HG03045 (cell line): ENCODE data around the gene PLA2G2D.
"Not testable (repeated sequence)": the region's sequence is repeated elsewhere in the genome, so short reads cannot be mapped to it uniquely, and the experiment has no call there.

ENCODE experiments used
- ATAC-seq: cut with Tn5 transposase; IDR thresholded peaks from one replicate; pipeline ENCODE4 v1.9.1; 2021; ENCODE audit warnings: mild to moderate bottlenecking, moderate library complexity; ENCODE audit not compliant: unreplicated experiment

Gene PLA2G2D

DNA sequence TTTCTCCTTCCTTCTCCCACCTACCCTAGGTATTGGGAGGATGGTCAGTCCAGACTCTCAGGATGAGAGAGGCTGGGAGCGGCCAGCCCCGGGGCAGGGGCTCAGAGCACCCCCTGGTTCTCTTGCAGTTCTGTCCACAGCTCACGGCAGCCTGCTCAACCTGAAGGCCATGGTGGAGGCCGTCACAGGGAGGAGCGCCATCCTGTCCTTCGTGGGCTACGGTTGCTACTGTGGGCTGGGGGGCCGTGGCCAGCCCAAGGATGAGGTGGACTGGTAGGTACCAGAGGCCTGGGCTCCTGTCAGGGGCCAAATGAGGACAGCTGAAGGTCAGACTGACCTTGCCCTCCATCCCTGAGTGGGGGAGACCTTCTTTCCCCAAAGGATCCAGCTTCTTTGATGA lies 24.0 kb upstream of the PLA2G2D start:
- no peak for ATAC-seq

DNA sequence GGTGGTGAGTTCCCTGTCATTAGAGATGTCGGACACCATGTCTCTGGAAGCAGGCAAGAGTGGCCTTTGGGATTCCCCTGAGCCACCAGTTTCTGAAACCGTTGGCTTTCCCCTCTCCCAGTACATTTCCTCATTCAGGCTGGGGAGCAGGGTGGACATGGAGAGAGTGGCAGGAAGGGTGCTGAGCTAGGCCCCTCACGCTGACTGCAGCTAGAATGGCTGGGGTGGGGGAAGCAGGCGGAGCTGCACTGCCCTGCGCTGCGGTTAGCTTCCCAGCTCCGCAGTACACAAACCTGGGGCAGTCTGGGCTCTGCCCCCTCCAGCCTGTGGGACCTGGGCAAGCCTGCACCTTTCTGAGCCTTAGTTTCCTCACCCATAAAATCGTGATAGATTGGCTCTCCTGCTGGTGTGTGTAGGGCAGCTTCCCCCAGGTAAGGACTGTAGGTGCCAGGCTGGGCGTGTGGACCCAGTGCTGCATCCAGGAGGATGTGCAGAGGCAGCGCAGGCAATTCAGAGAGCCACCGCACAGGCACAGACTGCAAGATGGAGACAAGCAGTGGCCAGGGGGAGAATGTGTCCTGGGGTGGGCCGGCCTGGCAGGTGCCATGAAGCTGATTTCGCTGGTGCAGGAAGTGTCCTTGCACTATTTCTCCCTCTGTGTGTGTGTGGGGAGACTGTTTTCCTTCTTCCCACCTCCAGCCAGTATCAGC lies 22.8 kb upstream of the PLA2G2D start:
- no peak for ATAC-seq

DNA sequence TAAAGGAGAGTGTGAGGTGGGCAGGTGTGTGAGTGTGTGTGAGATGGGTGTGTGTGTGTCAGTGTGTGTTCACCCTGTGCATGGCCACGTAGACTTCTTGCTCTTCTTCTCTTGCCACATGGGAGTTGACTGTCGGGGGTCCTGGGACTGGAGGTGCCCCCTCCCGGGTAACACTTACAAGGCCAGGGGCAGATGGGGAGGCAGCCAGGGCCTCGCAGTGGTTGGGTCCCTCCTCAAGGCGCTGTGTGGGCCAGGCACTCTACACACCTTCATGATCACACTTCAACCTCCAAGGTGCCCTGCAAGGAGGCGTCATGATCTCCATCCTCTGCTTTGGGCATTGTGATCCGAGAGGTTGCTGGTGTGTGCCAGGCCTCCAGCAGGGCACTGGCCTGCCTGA lies 22.1 kb upstream of the PLA2G2D start:
- ATAC-seq = no peak

DNA sequence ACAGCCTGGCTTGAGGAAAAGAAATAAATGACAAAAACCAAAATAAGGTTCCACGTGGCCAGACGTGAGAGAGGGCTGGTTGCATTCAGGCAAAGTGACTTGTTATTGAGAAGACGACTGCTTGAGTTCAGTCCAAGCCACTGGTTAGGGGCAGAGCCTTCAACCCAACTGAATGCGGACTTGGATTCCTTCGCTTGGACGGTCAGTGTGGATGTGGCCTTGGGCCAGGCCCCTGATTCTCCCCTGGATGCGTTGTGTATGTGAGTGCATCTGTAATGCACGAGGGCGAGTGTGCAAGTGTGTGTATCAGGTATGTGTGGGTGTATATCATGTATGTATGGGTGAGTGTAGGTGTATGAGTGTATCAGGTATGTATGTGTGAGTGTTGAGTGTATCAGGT lies 21.7 kb upstream of the PLA2G2D start:
- ATAC-seq = no peak

DNA sequence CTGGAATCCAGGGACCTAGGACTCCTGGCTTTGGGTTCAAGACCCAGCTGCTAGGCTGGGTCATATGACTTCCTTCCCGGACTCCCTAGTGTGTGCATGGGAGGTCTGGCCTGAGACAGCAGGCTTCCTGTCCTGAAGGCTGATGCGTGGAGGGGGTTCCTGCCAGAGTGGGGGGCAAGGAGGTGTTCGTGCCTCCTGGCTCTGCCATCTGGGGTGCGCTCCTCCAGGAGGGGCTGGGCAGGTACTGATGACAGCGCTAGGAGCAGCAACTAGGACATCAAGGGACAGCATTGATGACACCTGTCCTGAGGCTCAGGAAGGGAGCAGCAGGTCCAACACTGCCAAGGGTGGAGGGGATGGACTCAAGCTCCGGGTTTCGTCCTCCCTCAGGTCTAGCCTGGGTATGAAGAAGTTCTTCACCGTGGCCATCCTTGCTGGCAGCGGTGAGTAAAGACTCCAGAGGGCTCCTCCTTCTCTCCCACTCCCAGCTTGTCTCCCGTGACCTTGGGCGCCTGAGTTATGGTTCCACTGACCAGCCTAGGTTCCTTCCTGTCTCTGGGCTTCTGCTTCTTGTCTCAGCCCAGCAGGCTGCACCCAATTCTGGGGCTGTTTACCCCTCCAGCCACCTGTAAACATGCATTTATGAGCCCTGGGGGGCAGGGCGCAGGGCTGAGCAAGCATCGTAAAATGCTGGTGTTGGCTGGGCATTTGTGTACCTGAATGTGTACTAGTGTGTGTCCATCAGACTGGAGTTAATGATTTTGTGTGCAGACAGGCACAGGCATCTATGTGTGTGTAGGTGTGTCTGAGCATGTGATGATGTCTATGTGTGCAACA lies 20.7 kb upstream of the PLA2G2D start:
- no peak for ATAC-seq

DNA sequence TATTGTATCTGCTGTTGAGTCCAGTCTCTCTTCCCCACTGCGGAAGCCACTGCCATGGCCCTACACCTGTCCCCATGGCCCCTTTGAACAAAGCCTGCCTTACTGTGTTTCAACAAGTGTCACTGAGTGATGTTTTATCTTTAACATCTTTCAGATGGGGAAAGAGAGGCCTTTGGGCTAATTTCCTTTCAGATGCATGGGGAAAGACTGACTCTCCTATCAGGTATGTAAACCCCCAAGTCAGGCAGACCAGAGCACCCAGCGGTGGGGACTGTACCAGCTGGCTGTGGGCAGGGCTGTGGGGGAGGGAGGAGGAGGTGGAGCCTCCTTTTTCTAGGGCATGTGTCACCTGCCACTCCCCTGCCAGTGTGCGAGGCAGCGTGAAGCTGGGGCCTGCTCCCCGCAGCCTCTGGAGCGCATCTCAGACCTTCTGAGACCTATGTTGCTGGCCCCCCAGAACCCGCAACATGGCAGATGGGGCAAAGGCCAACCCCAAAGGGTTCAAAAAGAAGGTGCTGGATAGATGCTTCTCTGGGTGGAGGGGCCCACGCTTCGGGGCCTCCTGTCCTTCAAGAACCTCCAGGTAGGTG lies 19.7 kb upstream of the PLA2G2D start, which contains the start of gene PLA2G2F:
PLA2G2F (plus strand) TSS at position 363 of the 590 bp plus-strand sequence; CDS start at position 468, 105 bp downstream.
- no peak for ATAC-seq

DNA sequence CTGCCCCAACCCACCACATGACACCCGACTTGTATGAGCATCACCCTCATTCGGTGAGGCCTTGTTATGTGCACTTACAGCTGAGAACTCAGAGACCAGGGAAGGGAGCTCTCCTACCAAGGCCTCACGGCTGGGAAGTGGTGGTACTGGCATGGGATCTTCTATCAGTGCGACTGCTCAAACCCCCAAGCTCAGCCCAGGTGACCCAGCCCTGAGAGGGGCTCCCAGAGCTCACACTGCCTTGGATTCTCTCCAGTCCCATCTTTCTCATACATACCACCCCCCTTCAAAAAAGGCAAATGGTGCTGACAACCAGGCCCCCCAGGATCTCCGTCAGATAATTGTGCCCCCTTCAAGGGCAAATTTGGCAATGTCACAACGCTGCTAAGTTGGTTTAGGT lies 19.0 kb upstream of the PLA2G2D start:
- no peak for ATAC-seq

DNA sequence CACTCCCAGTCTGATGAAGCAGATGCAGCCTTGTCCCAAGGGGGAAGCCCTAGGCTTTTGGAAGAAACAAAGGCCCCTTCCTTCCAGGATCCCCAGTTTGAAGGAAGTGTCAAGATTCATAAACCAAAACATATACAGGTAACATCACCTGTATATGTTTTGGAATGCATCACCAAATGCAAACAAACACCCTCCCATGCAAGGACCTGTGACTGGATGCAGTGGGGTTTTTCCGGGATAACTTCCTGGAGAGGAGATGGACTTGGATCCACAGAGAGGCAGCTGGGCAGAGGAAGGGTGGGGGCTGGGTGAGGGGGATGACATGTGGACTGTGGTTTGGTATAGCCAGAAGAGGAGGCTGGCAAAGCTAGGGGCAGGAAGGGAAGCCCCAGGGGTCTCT lies 18.3 kb upstream of the PLA2G2D start:
- no peak for ATAC-seq

DNA sequence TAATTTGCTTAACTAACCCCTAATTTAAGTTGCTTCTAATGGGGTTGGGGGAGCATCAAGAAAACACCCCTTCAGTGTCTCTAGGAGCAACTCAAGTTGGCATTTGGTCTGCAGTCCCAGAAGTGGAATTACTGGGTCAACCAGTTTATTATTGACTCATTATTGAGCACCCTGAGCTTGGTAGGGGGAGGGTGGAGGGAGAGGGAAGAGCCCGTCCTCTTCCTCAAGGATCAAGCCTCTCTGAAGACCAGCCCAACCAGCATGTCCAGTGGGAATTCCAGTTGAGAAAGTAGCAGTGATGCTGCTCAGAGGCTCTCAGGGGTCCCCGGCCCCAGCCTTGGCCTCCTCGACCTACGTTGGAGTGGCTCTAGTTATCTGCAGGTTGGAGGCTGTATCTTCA lies 17.7 kb upstream of the PLA2G2D start:
- ATAC-seq = no peak

DNA sequence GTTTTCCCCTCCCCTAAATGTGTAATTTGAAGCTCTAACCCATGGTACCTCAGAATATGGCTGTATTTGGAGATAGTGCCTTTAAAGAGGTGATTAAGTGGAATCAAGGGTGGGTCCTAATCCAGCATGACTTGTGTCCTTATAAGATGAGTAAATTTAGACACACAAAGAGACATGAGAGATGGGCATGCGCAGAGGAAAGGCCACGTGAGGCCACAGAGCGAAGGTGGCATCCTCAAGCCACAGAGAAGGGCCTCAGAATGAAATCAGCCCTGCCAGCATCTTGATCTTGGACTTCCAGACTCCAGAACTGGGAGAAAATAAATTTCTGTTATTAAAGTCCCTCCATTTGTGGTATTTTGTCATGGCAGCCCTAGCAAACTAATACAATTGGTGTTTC lies 16.9 kb upstream of the PLA2G2D start:
- ATAC-seq = no peak

DNA sequence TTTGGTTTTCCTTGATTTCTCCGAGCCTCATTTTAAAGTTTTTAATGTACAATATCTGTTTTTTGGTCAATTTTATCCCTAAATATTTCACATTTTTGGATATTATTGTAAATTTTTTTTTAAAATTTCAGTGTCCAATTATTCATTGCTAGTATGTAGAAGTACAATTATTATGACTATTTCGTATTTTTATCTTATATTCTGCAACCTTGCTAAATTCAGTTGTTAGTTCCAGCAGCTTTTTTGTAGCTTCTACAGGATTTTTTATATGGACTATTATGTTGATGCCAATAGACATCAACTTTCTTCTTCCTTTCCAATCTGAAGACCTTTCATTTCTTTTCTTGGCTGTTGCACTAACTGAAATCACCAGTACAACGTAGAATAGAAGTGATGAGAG lies 15.7 kb upstream of the PLA2G2D start:
- no peak for ATAC-seq

DNA sequence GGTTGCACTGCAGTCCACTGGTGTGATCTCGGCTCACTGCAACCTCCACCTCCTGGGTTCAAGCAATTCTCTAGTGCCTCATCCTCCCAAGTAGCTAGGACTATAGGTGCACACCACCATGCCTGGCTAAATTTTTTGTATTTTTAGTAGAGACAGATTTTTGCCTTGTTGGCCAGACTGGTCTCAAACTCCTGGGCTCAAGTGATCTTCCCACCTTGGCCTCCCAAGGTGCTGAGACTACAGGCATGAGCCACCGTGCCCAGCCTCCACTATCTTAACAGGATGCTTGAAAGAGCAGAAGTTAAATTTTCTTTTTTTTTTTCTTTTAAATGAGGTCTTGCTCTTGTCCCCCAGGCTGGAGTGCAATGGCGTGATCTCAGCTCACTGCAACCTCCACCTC lies 11.2 kb upstream of the PLA2G2D start:
- ATAC-seq = not testable (repeated sequence)

DNA sequence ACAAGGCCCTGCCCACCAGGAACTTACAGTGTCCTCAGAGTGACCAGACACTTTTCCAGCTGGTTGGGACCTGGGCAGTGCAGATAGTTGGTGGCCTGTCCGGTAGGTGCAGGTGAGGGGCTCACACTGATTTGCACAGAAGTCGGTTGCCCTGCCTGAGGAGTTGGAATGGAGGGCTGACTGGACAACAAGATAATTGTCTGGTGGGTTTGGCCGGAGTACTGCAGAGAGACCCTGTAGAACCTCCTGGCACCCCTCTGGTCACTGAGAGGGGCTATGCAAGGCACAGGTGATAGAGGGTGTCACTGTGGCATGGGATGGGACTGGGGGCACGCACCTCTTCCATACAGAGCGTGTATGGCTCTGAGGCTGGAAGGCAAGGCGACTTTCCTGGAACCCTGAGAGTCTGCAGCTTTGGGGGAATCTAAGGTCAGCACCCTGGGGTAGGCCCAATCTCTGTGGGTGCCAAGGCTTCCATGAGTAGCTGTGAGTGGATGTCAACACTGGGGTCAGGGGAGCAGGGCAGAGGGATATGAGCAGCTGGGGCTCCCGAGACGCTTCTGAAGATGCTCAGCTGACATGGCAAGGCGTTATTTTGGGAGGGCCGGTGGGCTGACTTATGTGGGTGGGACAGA lies 7.6 kb upstream of the PLA2G2D start:
- ATAC-seq = no peak

DNA sequence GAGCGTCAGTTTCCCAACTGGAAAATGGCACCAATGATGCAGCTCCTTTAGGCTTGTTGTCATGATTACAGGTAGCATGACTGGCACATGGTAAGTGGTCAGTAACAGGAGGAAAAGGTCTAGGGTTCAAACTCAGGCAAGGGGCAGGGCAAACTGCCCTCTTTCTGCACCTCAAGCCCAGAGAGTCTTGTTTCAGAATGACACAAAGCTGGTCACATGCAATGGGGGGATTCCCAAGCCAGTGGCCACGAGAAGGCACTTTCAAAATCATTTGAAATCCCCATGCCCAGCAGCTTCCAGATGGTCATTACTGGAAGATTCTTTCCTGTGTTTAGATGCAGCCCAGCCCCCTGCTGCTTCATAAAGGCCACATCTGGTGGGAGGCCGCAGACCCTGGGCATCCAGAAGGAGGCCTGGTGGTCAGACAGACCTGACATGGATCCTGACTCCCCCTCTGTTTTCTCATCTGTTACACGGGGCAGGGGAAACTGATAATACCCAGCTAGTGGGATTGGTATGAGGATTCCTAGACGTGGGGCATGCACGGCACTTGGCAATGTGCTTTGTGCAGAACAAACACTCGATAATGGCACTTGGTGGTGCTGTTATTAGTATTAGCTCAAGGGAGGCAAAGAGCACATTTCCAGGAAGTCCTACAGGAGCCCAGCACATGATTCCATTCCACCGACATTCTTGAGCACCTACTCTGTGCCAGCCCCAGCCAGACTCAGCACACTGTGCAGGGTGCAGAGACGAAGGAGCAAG lies 6.9 kb upstream of the PLA2G2D start:
- ATAC-seq = no peak

DNA sequence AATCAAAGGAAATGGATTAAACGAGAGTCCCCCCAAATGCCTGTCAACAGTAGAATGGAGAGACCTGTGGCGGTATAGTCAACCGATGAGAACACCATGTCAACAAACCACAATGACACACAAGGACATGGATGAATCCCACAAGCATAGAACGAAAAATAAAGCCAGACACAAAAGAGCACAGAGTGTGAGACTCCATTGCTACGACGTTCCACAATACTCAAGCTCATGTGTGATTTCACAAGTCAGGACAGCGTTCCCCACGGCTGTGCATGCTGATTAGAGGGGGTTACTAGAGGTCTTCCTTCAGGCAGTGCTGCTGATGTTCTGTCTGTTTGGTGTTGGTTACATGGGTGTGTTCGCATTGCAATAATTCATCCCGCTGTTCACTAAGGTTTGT lies 5.8 kb upstream of the PLA2G2D start:
- no peak for ATAC-seq

DNA sequence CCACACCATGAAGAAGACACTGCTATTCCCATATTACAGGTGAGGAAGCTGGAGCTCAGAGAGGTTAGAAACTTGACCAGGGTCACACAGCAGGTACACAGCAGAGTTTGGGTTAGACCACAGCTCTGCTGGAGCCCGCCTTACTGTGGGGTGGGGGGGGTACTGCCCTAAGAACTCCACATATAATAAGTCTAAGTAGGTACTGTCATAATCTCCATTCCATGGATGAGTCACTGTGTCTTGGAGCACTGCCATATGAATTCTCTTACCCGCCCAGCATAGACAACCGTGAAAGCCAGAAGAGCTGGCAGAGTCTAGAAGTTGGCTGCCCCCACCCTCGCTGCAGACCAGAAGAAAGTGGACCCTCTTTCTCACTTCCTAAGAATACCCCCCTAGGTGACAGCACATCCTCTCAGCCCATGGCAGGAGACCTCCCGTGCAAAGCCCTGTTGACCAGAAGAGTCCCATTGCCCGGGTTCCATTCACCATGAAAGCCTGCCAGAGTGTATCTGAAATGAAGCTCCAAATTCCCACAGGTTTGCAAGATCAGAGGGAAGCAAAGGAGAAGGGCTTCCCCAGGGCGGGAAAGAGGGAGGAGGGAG lies 5.2 kb upstream of the PLA2G2D start:
- no peak for ATAC-seq

DNA sequence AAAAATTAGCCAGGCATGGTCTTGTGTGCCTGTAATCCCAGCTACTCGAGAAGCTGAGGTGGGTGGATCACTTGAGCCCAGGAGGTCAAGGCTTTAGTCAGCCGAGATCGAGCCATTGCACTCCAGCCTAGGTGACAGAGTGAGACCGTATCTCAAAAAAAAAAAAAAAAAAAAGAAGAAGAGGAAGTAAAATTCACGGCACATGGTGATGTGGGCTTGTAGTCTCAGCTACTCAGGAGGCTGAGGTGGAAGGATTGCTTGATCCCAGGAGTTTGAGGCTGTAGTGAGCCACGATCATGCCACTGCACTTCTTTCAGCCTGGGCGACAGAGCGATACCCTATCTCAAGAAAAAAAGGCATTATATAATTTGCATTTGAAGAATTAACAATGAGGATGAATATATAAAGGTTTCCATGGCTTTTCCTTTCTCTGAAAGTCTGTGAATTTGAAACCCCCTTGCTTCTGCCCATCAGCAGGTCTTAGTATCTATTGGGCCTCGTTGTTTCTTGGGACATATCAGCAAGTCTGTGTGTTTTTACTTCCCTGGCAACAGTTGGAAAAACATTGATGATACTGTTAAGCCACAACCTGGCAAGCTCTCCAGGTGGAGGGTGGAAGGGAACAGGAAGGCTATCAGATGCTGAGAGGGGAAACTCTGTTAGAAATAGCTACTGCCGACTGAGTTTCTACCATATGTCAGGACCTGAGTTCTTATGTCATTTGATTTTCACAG lies 4.6 kb upstream of the PLA2G2D start:
- ATAC-seq = no peak

DNA sequence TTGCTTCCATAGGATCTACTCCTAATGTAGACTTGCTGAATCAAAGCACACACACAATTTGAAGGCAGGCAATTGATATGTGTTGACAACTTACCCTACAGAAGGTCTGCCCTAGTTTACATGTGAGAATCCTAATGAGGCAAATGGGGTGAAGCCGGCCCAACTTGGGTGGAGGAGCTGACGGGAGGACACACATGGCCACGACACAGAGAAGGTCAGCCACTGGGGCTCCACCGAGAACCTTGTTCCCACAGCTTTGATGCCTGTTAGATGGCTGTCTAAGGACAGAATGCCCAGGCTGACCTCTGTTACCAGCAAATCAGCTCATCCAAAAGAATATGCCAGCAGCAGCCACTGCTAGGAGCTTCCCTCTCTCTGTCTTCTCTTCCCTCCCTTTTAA lies 1.5 kb upstream of the PLA2G2D start:
- ATAC-seq = no peak

DNA sequence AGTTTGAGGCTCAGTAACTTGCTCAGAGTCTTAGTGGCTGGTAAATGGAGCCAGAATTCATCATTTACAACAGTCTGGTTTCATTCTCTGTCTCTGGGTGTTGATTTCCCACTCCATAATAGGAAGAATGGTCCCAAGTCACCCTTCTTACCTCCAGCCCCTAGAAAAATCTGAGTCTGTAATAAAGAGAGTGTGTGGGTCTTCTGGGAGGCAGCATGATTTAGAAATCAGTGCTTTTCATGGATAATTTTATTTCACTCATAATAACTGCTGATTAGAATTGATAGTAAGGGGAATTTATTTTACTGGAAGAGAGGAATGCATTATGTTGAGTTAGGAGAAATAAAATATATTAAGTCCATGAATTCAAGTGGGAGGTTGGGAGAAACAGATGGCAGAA lies 2.1 kb downstream of the PLA2G2D start:
- ATAC-seq = no peak

DNA sequence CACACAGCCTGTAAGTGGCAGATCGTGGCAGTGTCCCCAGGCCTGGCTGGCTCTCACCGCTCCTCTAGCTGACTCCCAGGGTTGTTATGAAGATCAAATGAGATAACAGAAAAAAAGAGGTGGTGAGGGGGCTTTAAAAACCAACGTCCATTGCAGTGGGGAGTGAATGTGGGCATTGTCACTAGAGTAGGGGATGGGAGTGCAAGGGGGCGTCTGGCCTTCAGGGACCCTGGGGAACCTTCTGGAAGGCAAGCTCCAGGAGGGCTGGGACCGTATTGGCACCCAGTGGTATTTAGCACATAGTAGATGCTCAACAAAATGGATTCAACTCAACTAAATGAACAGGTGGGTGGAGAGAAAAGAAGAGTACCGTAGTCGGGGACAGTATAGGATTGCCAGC lies 3.4 kb downstream of the PLA2G2D start:
- no peak for ATAC-seq
